T-cell (primary cell): Measurements from ENCODE around the gene ITGAD. TPM values are rescaled to one million over a fixed set of nuclear protein-coding genes. Genes with fewer than 3 reads are reported as not detected.

Source experiments
- ATAC-seq, 4 experiments: fragments of 200-7000 bp in 3 of 4; fragments of 150-1000 bp in 1 of 4; cut with Tn5 transposase; replicated peaks in 1 of 4; 1 replicate in 3 of 4; 2 replicates in 1 of 4; pipeline ENCODE4 v1.10.0; 2021; ENCODE audit warnings: moderate library complexity in 3 of 4, mild to moderate bottlenecking in 2 of 4, moderate number of reproducible peaks in 1 of 4
- CTCF ChIA-PET, 2 donors: fragments of 300-600 bp; sonication (Branson Sonifier 250); formaldehyde crosslinking; loops; one replicate each; lab custom pipeline; 2022; ENCODE audit warnings: antibody characterized with exemption in 2 of 2; lab: Charles Lee
- POLR2A ChIA-PET, 2 donors: fragments of 300-600 bp; sonication (Branson Sonifier 250); formaldehyde crosslinking; loops; one replicate each; lab custom pipeline; 2022; ENCODE audit warnings: antibody characterized with exemption in 2 of 2; lab: Charles Lee
- DNase-seq, 35 experiments: peaks; one replicate each; pipeline versions ENCODE4 v3.0.0 to v3.0.0-alpha.2; 2013 to 2023
- H3K27ac ChIP-seq: one replicate; pipeline ENCODE4 v1.5.1; 2013; ENCODE audit warnings: low read length
- H3K27me3 ChIP-seq, 2 experiments: replicated peaks in 1 of 2; 1 replicate in 1 of 2; 2 replicates in 1 of 2; pipeline versions ENCODE4 v1.6.1 to v1.7.0; 2013; ENCODE audit warnings: low read length in 1 of 2, mixed read lengths in 1 of 2; ENCODE audit not compliant: control insufficient read depth in 2 of 2, insufficient read depth in 2 of 2; ENCODE audit errors: extremely low read depth in 1 of 2
- H3K36me3 ChIP-seq, 2 donors: 1 replicate in 1 of 2; 2 replicates in 1 of 2; pipeline versions ENCODE4 v1.6.1 to v1.7.0; 2013; ENCODE audit warnings: low read length in 1 of 2; ENCODE audit not compliant: control insufficient read depth in 2 of 2, insufficient read depth in 1 of 2; ENCODE audit errors: extremely low read depth in 1 of 2
- H3K4me1 ChIP-seq, 2 experiments: 1 replicate in 1 of 2; 2 replicates in 1 of 2; pipeline versions ENCODE4 v1.6.1 to v1.7.0; 2013; ENCODE audit warnings: low read length in 2 of 2, mixed read lengths in 1 of 2; ENCODE audit not compliant: insufficient read depth in 2 of 2, control insufficient read depth in 1 of 2; ENCODE audit errors: extremely low read depth in 1 of 2
- H3K4me3 ChIP-seq, 2 donors: 1 replicate in 1 of 2; 2 replicates in 1 of 2; pipeline versions ENCODE4 v1.5.1 to v1.7.0; 2013; ENCODE audit warnings: mild to moderate bottlenecking in 2 of 2, low read length in 1 of 2, moderate library complexity in 1 of 2; ENCODE audit not compliant: control insufficient read depth in 1 of 2; ENCODE audit errors: extremely low read depth in 1 of 2
- H3K9me3 ChIP-seq: 2 replicates; pipeline ENCODE4 v1.7.0; 2013
- H3K27ac Mint-ChIP-seq, 2 donors: one replicate each; pipeline ENCODE4 v1.8.0; 2020 to 2021; ENCODE audit warnings: mild to moderate bottlenecking in 2 of 2, mixed read lengths in 2 of 2
- H3K27me3 Mint-ChIP-seq, 2 donors: one replicate each; pipeline ENCODE4 v1.8.0; 2021 to 2022; ENCODE audit warnings: mixed read lengths in 2 of 2
- H3K36me3 Mint-ChIP-seq: one replicate; pipeline ENCODE4 v1.8.0; 2021; ENCODE audit warnings: mixed read lengths
- H3K4me1 Mint-ChIP-seq, 3 donors: one replicate each; pipeline ENCODE4 v1.8.0; 2020 to 2022; ENCODE audit warnings: mixed read lengths in 3 of 3, mild to moderate bottlenecking in 1 of 3
- H3K4me3 Mint-ChIP-seq, 3 donors: one replicate each; pipeline ENCODE4 v1.8.0; 2020 to 2022; ENCODE audit warnings: mild to moderate bottlenecking in 3 of 3, mixed read lengths in 3 of 3, moderate library complexity in 3 of 3
- H3K9me3 Mint-ChIP-seq, 3 donors: one replicate each; pipeline ENCODE4 v1.8.0; 2020 to 2022; ENCODE audit warnings: mixed read lengths in 3 of 3
- WGBS: methylation state at CpG from one replicate; pipeline ENCODE4 v1.1.5; 2013; ENCODE audit warnings: missing lambda C conversion rate; ENCODE audit not compliant: insufficient coverage; 5-methylcytosine and 5-hydroxymethylcytosine counted together
- total RNA-seq, 35 experiments: library from RNA in 6 of 35; stranded (reverse) in 6 of 35; fragments of 120-200 nt in 1 of 35; gene quantifications; one replicate each; pipeline versions ENCODE4 v1.2.1 to v1.2.4 and lab custom pipeline; 2013 to 2026

The ITGAD gene
- total RNA-seq, 5 donors from 2014 or later (not counting 1 experiment from before 2014, with no cell fraction given) = 0.22 to 0.70 (median 0.23) TPM; not detected in 2

- no peaks in the 10 kb centered on the region for H3K36me3 Mint-ChIP-seq
- no peak overlapping the region for H3K4me3 Mint-ChIP-seq
- POLR2A ChIA-PET = no interaction called here
- 100% methylated on average over 1 of the region's 5 CpGs for WGBS
- DNase-seq = no peak
- Histone ChIP-seq H3K4me3 (no peak overlapping the region), H3K27me3 (peaks cover 0 to 25% of the 10 kb centered on the region in 2 experiments), H3K36me3 (no peaks in the 10 kb centered on the region), H3K9me3 (no peaks in the 10 kb centered on the region), H3K4me1 (peaks cover 0 to 16% of the 10 kb centered on the region in 2 experiments), H3K27ac (no peak overlapping the region)
- H3K9me3 Mint-ChIP-seq = peaks cover 0 to 9% (median 0%) of the 10 kb centered on the region in 3 donors
- CTCF ChIA-PET = interaction anchor here in 1 of 2 donors (0.6 kb wide), 1 partner anchor 215 kb away, joined by 4 read pairs; no protein-coding TSS in a partner anchor
- H3K4me1 Mint-ChIP-seq = peaks cover 0 to 9% (median 4%) of the 10 kb centered on the region in 3 donors
- no peak for ATAC-seq
- no peak overlapping the region for H3K27ac Mint-ChIP-seq
- H3K27me3 Mint-ChIP-seq = peaks cover 0 to 1% of the 10 kb centered on the region in 2 donors
These were observed 17.9 kb upstream of the ITGAD start for GRCh38 chr16:31375231-31375630.

- Histone ChIP-seq H3K27me3 (peaks cover 0 to 15% of the 10 kb centered on the region in 2 experiments), H3K27ac (no peak overlapping the region), H3K4me3 (no peak overlapping the region), H3K36me3 (no peaks in the 10 kb centered on the region), H3K4me1 (peaks cover 0 to 16% of the 10 kb centered on the region in 2 experiments), H3K9me3 (no peaks in the 10 kb centered on the region)
- Mint-ChIP-seq H3K9me3 (peaks cover 0 to 9% (median 0%) of the 10 kb centered on the region in 3 donors), H3K27ac (no peak overlapping the region), H3K27me3 (peaks cover 0 to 1% of the 10 kb centered on the region in 2 donors), H3K36me3 (no peaks in the 10 kb centered on the region), H3K4me3 (no peak overlapping the region), H3K4me1 (peaks cover 0 to 9% (median 4%) of the 10 kb centered on the region in 3 donors)
- ChIA-PET POLR2A (interaction anchor here in 1 of 2 donors (0.6 kb wide), 1 partner anchor 18 kb away, joined by 3 read pairs; no protein-coding TSS in a partner anchor), CTCF (no interaction called here)
- no peak for ATAC-seq
- 90% methylated on average over 8 of the region's 8 CpGs for WGBS
- no peak for DNase-seq
These were observed 16.4 kb upstream of the ITGAD start for GRCh38 chr16:31376705-31377104.

GRCh38 chr16:31377210-31377903, 15.8 kb upstream of the ITGAD start:
- POLR2A ChIA-PET = no interaction called here
- DNase-seq (no peak), ATAC-seq (no peak)
- no peaks in the 10 kb centered on the region for H3K9me3 ChIP-seq
- CTCF ChIA-PET = no interaction called here
- WGBS = 41% methylated on average over 5 of the region's 7 CpGs
- Mint-ChIP-seq H3K4me3 (no peak overlapping the region), H3K9me3 (peaks cover 0 to 9% (median 0%) of the 10 kb centered on the region in 3 donors), H3K27ac (no peak overlapping the region), H3K27me3 (peaks cover 0 to 1% of the 10 kb centered on the region in 2 donors), H3K4me1 (peaks cover 2 to 9% (median 4%) of the 10 kb centered on the region in 3 donors), H3K36me3 (no peaks in the 10 kb centered on the region)
- H3K36me3 ChIP-seq = no peaks in the 10 kb centered on the region
- H3K27ac ChIP-seq = no peak overlapping the region
- H3K4me1 ChIP-seq = peaks cover 0 to 19% of the 10 kb centered on the region in 2 experiments
- peaks cover 0 to 10% of the 10 kb centered on the region in 2 experiments for H3K27me3 ChIP-seq
- H3K4me3 ChIP-seq = no peak overlapping the region

GRCh38 chr16:31380201-31380600, 12.9 kb upstream of the ITGAD start:
- Histone ChIP-seq H3K27me3 (peaks cover 0 to 22% of the 10 kb centered on the region in 2 experiments), H3K4me3 (no peak overlapping the region), H3K27ac (no peak overlapping the region), H3K9me3 (no peaks in the 10 kb centered on the region), H3K4me1 (peaks cover 0 to 23% of the 10 kb centered on the region in 2 experiments), H3K36me3 (no peaks in the 10 kb centered on the region)
- ChIA-PET POLR2A (no interaction called here), CTCF (no interaction called here)
- 88% methylated on average over 6 of the region's 12 CpGs for WGBS
- H3K27me3 Mint-ChIP-seq = peaks cover 0 to 10% of the 10 kb centered on the region in 2 donors
- H3K4me1 Mint-ChIP-seq = peaks cover 5 to 9% (median 6%) of the 10 kb centered on the region in 3 donors
- H3K36me3 Mint-ChIP-seq = no peaks in the 10 kb centered on the region
- H3K9me3 Mint-ChIP-seq = peaks cover 0 to 8% (median 0%) of the 10 kb centered on the region in 3 donors
- ATAC-seq = no peak
- H3K27ac Mint-ChIP-seq = no peak overlapping the region
- no peak overlapping the region for H3K4me3 Mint-ChIP-seq
- no peak for DNase-seq

GRCh38 chr16:31382485-31383161, 10.5 kb upstream of the ITGAD start:
- H3K9me3 Mint-ChIP-seq = no peaks in the 10 kb centered on the region

GRCh38 chr16:31385680-31386079, 7.5 kb upstream of the ITGAD start:
- H3K27ac Mint-ChIP-seq = no peak overlapping the region

More at GRCh38 chr16:31382485-31383161, 10.5 kb upstream of the ITGAD start:
- ATAC-seq (peak; percentile 71 to 78 (median 76)), DNase-seq (peak; percentile 18 to 77 (median 53))
- peaks cover 0 to 12% of the 10 kb centered on the region in 2 experiments for H3K4me1 ChIP-seq
- Mint-ChIP-seq H3K4me3 (no peak overlapping the region), H3K4me1 (peaks cover 2 to 8% (median 6%) of the 10 kb centered on the region in 3 donors), H3K36me3 (no peaks in the 10 kb centered on the region), H3K27ac (no peak overlapping the region), H3K27me3 (peaks cover 0 to 12% of the 10 kb centered on the region in 2 donors)
- no peak overlapping the region for H3K27ac ChIP-seq
- no peak overlapping the region for H3K4me3 ChIP-seq
- ChIA-PET CTCF (interaction anchor here in 1 of 2 donors (0.6 to 0.7 kb wide), 2 partner anchors 60 to 84 kb away, joined by 3 read pairs; no protein-coding TSS in a partner anchor), POLR2A (no interaction called here)
- H3K9me3 ChIP-seq = no peaks in the 10 kb centered on the region
- WGBS = 54% methylated on average over 6 of the region's 14 CpGs
- H3K27me3 ChIP-seq = peaks cover 0 to 22% of the 10 kb centered on the region in 2 experiments
- no peaks in the 10 kb centered on the region for H3K36me3 ChIP-seq

More at GRCh38 chr16:31385680-31386079, 7.5 kb upstream of the ITGAD start:
- no peak overlapping the region for H3K27ac ChIP-seq
- peaks cover 0 to 22% of the 10 kb centered on the region in 2 experiments for H3K27me3 ChIP-seq
- H3K4me3 ChIP-seq = no peak overlapping the region
- H3K9me3 ChIP-seq = no peaks in the 10 kb centered on the region
- ATAC-seq (no peak), DNase-seq (no peak)
- peaks cover 0 to 6% of the 10 kb centered on the region in 2 experiments for H3K4me1 ChIP-seq
- no peaks in the 10 kb centered on the region for H3K9me3 Mint-ChIP-seq
- WGBS = 94% methylated on average over 2 of the region's 4 CpGs
- H3K4me1 Mint-ChIP-seq = peaks cover 2 to 6% (median 6%) of the 10 kb centered on the region in 3 donors
- no peak overlapping the region for H3K4me3 Mint-ChIP-seq
- H3K27me3 Mint-ChIP-seq = peaks cover 9 to 16% of the 10 kb centered on the region in 2 donors
- H3K36me3 ChIP-seq = no peaks in the 10 kb centered on the region
- ChIA-PET CTCF (interaction anchor here in 1 of 2 donors (1.3 kb wide), 1 partner anchor 484 kb away, joined by 3 read pairs; no protein-coding TSS in a partner anchor), POLR2A (no interaction called here)
- H3K36me3 Mint-ChIP-seq = no peaks in the 10 kb centered on the region
